Lower leg skin (tissue), 4 donors: ENCODE results near the gene GIMAP5. TPM values are rescaled to one million over a fixed set of nuclear protein-coding genes. Genes with fewer than 3 reads are reported as not detected.

Experiments
- DNase-seq, 2 donors: peaks; one replicate each; pipeline ENCODE4 v3.0.0-alpha.2; 2019; ENCODE audit warnings: low spot score in 2 of 2
- H3K4me3 ChIP-seq: fragments of 200-600 bp; sonication (generic); 2 replicates; pipeline ENCODE4 v1.5.1; 2017; ENCODE audit warnings: mild to moderate bottlenecking, low read depth; ENCODE audit not compliant: poor library complexity, severe bottlenecking
- CTCF ChIP-seq, 3 donors: fragments of 450-650 bp; IDR thresholded peaks; one replicate each; pipeline ENCODE4 v1.5.1; 2016; ENCODE audit warnings: antibody characterized with exemption in 3 of 3, mild to moderate bottlenecking in 3 of 3, moderate library complexity in 2 of 3
- POLR2A ChIP-seq, 2 donors: fragments of 450-650 bp; IDR thresholded peaks; one replicate each; pipeline ENCODE4 v1.6.1; 2016 to 2017; ENCODE audit warnings: antibody characterized with exemption in 2 of 2, mild to moderate bottlenecking in 1 of 2, moderate library complexity in 1 of 2
- WGBS, 2 donors: methylation state at CpG; one replicate each; pipeline ENCODE4 v1.1.5; 2018; 5-methylcytosine and 5-hydroxymethylcytosine counted together
- intact Hi-C: fragments of 100-400 bp; cut with DNase I; formaldehyde crosslinking; loops from one replicate; pipeline ENCODE4 v1.15.0; 2023; ENCODE audit warnings: low total_unique reads
- total RNA-seq, 4 donors: library from RNA; depleted of rRNA; stranded (reverse); fragments of >200 nt; gene quantifications; one replicate each; pipeline ENCODE4 v1.1.0, GENCODE V29; 2016

Gene GIMAP5
- total RNA-seq, 4 donors from 2014 or later = 4.6 to 18.7 (median 10.9) TPM

GRCh38 chr7:150734254-150734653 lies 3.0 kb upstream of the GIMAP5 start:
- WGBS, 2 donors = 83 to 85% methylated on average over 3 of the region's 3 CpGs
- intact Hi-C loops = loop anchor here (10.0 kb wide), 1 partner anchor 289 kb away; no protein-coding TSS in a partner anchor
- no peak overlapping the region for H3K4me3 ChIP-seq
- no peak for TF ChIP-seq POLR2A (IDR thresholded peaks at IDR 0.05)
- no peak for TF ChIP-seq CTCF (IDR thresholded peaks at IDR 0.05)
- DNase-seq = no peak

- no peak for DNase-seq
- no peak for TF ChIP-seq CTCF (IDR thresholded peaks at IDR 0.05)
- no peak for TF ChIP-seq POLR2A (IDR thresholded peaks at IDR 0.05)
- H3K4me3 ChIP-seq = no peak overlapping the region
- intact Hi-C loops = loop anchor here (10.0 kb wide), 1 partner anchor 291 kb away; no protein-coding TSS in a partner anchor
- 59 to 66% methylated on average over 3 of the region's 3 CpGs for WGBS, 2 donors
Measured at GRCh38 chr7:150735596-150736358, 1.4 kb upstream of the GIMAP5 start.

- H3K4me3 ChIP-seq = no peak overlapping the region
- TF ChIP-seq POLR2A (IDR thresholded peaks at IDR 0.05) = no peak
- no peak for TF ChIP-seq CTCF (IDR thresholded peaks at IDR 0.05)
- no peak for DNase-seq
- WGBS, 2 donors = 52 to 55% methylated on average over 4 of the region's 4 CpGs
- intact Hi-C loops = loop anchor here (10.0 kb wide), 1 partner anchor 292 kb away; no protein-coding TSS in a partner anchor
Measured at GRCh38 chr7:150736864-150737263, 354 bp upstream of the GIMAP5 start.

GRCh38 chr7:150738092-150738491 lies 874 bp downstream of the GIMAP5 start:
- H3K4me3 ChIP-seq = peak overlapping the region; percentile 10
- intact Hi-C loops = loop anchor here (10.0 kb wide), 1 partner anchor 293 kb away; no protein-coding TSS in a partner anchor
- TF ChIP-seq POLR2A (IDR thresholded peaks at IDR 0.05) (no peak), CTCF (IDR thresholded peaks at IDR 0.05) (no peak)
- no peak for DNase-seq
- 60 to 67% methylated on average over 5 of the region's 5 CpGs for WGBS, 2 donors

- TF ChIP-seq CTCF (IDR thresholded peaks at IDR 0.05) (no peak), POLR2A (IDR thresholded peaks at IDR 0.05) (no peak)
- no peak for DNase-seq
- WGBS, 2 donors = 56% methylated on average over 5 of the region's 5 CpGs
- no peak overlapping the region for H3K4me3 ChIP-seq
- intact Hi-C loops = loop anchor here (10.0 kb wide), 1 partner anchor 294 kb away; no protein-coding TSS in a partner anchor
Measured at GRCh38 chr7:150738591-150739001, 1.4 kb downstream of the GIMAP5 start.
